Naive B cell (primary cell): ENCODE measurements around the gene STK11IP. TPM values are rescaled to one million over a fixed set of nuclear protein-coding genes. Genes with fewer than 3 reads are reported as not detected.

ENCODE experiments used
- ATAC-seq, 2 donors: fragments of 150-1000 bp; cut with Tn5 transposase; 2 replicates each; pipeline ENCODE4 v1.10.0; 2021; ENCODE audit warnings: low read depth in 2 of 2, mild to moderate bottlenecking in 2 of 2, moderate library complexity in 2 of 2
- DNase-seq: peaks from one replicate; pipeline ENCODE4 v3.0.0; 2022
- H3K27ac Mint-ChIP-seq, 6 donors: one replicate each; pipeline ENCODE4 v1.8.0; 2020 to 2022; ENCODE audit warnings: mild to moderate bottlenecking in 6 of 6, mixed read lengths in 6 of 6, moderate library complexity in 5 of 6, inconsistent platforms in 2 of 6
- H3K27me3 Mint-ChIP-seq, 3 donors: one replicate each; pipeline ENCODE4 v1.8.0; 2021 to 2022; ENCODE audit warnings: mixed read lengths in 3 of 3, mild to moderate bottlenecking in 1 of 3
- H3K36me3 Mint-ChIP-seq, 2 donors: one replicate each; pipeline ENCODE4 v1.8.0; 2020 to 2022; ENCODE audit warnings: mixed read lengths in 2 of 2, inconsistent platforms in 1 of 2, mild to moderate bottlenecking in 1 of 2
- H3K4me1 Mint-ChIP-seq, 3 donors: one replicate each; pipeline ENCODE4 v1.8.0; 2020 to 2022; ENCODE audit warnings: mixed read lengths in 3 of 3, inconsistent platforms in 1 of 3, mild to moderate bottlenecking in 1 of 3, moderate library complexity in 1 of 3
- H3K4me3 Mint-ChIP-seq, 8 donors: one replicate each; pipeline ENCODE4 v1.8.0; 2020 to 2022; ENCODE audit warnings: mild to moderate bottlenecking in 8 of 8, mixed read lengths in 8 of 8, moderate library complexity in 8 of 8, inconsistent platforms in 2 of 8
- H3K9me3 Mint-ChIP-seq, 7 donors: one replicate each; pipeline ENCODE4 v1.8.0; 2020 to 2022; ENCODE audit warnings: mixed read lengths in 7 of 7, mild to moderate bottlenecking in 5 of 7, inconsistent platforms in 2 of 7, moderate library complexity in 1 of 7
- polyA plus RNA-seq, 6 donors: library from polyadenylated mRNA; unstranded; fragments of 300-500 nt; fragmentation: Illumina TruSeq; gene quantifications; one replicate each; pipeline ENCODE4 v1.2.3, GENCODE V29; 2021; ENCODE audit warnings: low read depth in 6 of 6

STK11IP gene
- polyA plus RNA-seq = 10 to 100 TPM; 11.5 to 16.0 (median 13.5) TPM

- ATAC-seq (peak; percentile 92 to 93), DNase-seq (peak; percentile 91)
- Mint-ChIP-seq H3K9me3 (peaks cover 0 to 5% (median 0%) of the 10 kb centered on the region in 7 donors), H3K4me1 (peaks cover 9 to 24% (median 23%) of the 10 kb centered on the region in 3 donors), H3K27me3 (peaks cover 6 to 29% (median 15%) of the 10 kb centered on the region in 3 donors), H3K36me3 (peaks cover 5 to 22% of the 10 kb centered on the region in 2 donors), H3K4me3 (peak within 1 kb of the TSS; percentile 93 to 99 (median 98)), H3K27ac (peak within 1 kb of the TSS; percentile 95 to 99 (median 98))
These were observed at the start of gene STK11IP for GRCh38 chr2:219597552-219598307. STK11IP (plus strand) TSS chr2:219597857; CDS start chr2:219598120, 263 bp downstream.

DNA sequence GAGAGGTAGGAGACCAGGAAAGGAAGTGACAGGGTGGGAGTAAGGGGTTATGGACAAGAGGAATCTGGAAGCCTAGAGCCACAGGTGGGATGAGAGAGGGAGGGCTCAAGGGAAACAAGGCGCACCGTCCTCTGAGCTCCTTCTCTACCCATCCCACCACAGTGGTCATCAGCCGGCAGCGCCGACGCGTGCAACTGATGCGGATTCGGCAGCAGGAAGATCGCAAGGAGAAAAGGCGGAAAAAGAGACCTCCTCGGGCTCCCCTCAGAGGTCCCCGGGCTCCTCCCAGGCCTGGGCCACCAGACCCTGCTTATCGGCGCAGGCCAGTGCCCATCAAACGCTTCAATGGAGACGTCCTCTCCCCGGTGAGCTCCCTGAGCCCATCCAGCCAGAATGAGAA is 48.7 kb upstream of the STK11IP start:
- Mint-ChIP-seq H3K4me1 (peaks cover 21 to 23% (median 23%) of the 10 kb centered on the region in 3 donors), H3K27ac (peak overlapping the region in 1 of 6 donors; percentile 7), H3K36me3 (peaks cover 0 to 7% of the 10 kb centered on the region in 2 donors), H3K4me3 (peak overlapping the region in 1 of 8 donors; percentile 43), H3K9me3 (peaks cover 0 to 10% (median 0%) of the 10 kb centered on the region in 7 donors), H3K27me3 (peaks cover 43 to 89% (median 88%) of the 10 kb centered on the region in 3 donors)
- DNase-seq (no peak), ATAC-seq (no peak)

DNA sequence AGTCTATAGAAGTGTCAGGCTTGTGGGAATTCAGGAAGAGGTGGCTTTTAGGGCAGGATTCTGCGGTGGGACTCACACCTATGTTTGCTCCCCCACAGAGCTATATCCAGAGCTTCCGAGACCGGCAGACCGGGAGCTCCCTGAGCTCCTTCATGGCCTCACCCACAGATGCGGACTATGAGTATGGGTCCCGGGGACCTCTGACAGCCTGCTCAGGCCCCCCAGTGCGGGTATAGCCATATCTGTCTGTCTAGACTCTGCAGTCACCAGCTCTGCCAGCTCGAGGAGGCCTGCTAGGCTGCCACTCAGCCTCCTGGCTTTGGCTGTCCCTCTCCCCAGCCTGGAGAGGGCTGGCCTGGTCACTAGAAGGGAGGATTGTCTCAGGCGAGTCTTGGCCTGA is 48.0 kb upstream of the STK11IP start:
- H3K27me3 Mint-ChIP-seq = peaks cover 47 to 91% (median 89%) of the 10 kb centered on the region in 3 donors
- ATAC-seq (no peak), DNase-seq (no peak)
- no peak overlapping the region for H3K27ac Mint-ChIP-seq
- peaks cover 15 to 20% (median 17%) of the 10 kb centered on the region in 3 donors for H3K4me1 Mint-ChIP-seq
- H3K36me3 Mint-ChIP-seq = peaks cover 0 to 7% of the 10 kb centered on the region in 2 donors
- peaks cover 0 to 10% (median 0%) of the 10 kb centered on the region in 7 donors for H3K9me3 Mint-ChIP-seq
- no peak overlapping the region for H3K4me3 Mint-ChIP-seq

DNA sequence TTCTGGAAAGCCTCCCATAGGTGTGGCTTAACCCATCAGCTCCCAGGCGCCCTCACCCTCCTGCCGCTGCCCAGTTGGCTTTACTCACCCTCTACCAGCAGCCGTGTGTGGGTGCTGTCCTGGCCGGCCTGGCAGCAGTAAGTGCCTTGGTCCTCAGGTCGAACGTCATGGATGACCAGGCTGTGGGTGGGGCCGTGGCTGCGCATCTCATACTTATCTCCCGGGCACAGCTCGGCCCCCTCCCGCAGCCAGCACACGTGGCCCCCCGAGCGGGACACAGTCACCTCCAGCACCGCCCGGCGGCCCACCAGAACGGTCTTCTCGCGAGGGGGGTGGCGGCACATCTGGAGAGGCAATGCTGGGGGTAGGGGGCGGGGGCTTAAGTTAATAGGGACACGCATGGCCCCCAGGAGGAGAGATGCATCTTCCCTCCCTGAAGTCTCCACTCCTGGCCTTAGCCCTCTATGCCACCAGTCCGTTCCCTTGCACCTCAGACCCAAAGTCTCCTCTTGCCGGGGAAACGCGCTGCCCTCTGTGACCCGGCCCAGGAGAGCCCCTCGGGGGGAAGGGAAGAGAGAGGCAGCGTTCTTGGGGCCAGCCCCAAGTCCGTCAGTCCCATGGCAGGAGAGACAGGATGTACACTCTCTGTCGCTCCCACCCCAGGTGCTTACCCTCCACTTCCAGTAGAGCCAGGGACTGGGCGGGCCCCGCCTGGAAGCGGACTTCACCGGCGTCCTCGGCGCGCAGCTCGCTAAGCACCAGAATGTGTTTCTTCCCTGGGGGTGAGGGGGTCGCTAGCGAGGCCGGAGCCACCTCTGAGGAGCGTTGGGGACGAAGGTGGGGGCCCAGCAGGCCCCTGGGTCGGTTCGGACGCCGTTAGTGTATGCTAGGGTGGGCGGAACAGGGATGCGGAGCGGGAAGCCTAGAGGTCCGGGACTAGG is 45.9 kb upstream of the STK11IP start:
- peaks cover 0 to 5% (median 0%) of the 10 kb centered on the region in 7 donors for H3K9me3 Mint-ChIP-seq
- peak overlapping the region in 3 of 6 donors; percentile 56 to 90 (median 65) for H3K27ac Mint-ChIP-seq
- DNase-seq = no peak

GRCh38 chr2:219552382-219553167 is 45.1 kb upstream of the STK11IP start:
- peak; percentile 94 to 98 for ATAC-seq
- Mint-ChIP-seq H3K9me3 (peaks cover 0 to 5% (median 0%) of the 10 kb centered on the region in 7 donors), H3K4me3 (peak overlapping the region; percentile 69 to 87 (median 79)), H3K36me3 (no peaks in the 10 kb centered on the region), H3K27ac (peak overlapping the region in 1 of 6 donors; percentile 56), H3K27me3 (peaks cover 28 to 87% (median 82%) of the 10 kb centered on the region in 3 donors), H3K4me1 (peaks cover 11 to 13% (median 12%) of the 10 kb centered on the region in 3 donors)
- DNase-seq = peak; percentile 68

More for the DNA sequence above, 45.9 kb upstream of the STK11IP start:
- ATAC-seq = peak; percentile 4 to 11
- H3K27me3 Mint-ChIP-seq = peaks cover 34 to 89% (median 86%) of the 10 kb centered on the region in 3 donors
- H3K4me1 Mint-ChIP-seq = peaks cover 11 to 13% (median 12%) of the 10 kb centered on the region in 3 donors
- peak overlapping the region; percentile 69 to 87 (median 80) for H3K4me3 Mint-ChIP-seq
- H3K36me3 Mint-ChIP-seq = peaks cover 0 to 7% of the 10 kb centered on the region in 2 donors

DNA sequence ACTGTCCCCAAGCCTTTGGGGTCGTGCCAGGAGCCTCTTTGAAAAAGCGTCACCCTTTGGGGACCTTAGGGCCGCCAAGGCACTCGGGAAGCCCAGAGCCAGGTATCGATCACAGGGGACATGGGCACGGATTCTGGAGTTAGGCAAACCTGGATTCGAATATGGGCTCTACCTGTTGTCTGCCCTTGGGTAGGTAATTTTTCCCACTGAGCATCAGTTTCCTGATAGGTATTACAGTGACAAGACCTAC is 44.6 kb upstream of the STK11IP start:
- ATAC-seq = no peak
- DNase-seq = no peak
- Mint-ChIP-seq H3K4me3 (peak overlapping the region in 7 of 8 donors; percentile 31 to 77 (median 63)), H3K27ac (peak overlapping the region in 1 of 6 donors; percentile 22), H3K4me1 (peaks cover 11 to 13% (median 12%) of the 10 kb centered on the region in 3 donors), H3K9me3 (peaks cover 0 to 5% (median 0%) of the 10 kb centered on the region in 7 donors), H3K36me3 (no peaks in the 10 kb centered on the region), H3K27me3 (peaks cover 27 to 86% (median 77%) of the 10 kb centered on the region in 3 donors)

DNA sequence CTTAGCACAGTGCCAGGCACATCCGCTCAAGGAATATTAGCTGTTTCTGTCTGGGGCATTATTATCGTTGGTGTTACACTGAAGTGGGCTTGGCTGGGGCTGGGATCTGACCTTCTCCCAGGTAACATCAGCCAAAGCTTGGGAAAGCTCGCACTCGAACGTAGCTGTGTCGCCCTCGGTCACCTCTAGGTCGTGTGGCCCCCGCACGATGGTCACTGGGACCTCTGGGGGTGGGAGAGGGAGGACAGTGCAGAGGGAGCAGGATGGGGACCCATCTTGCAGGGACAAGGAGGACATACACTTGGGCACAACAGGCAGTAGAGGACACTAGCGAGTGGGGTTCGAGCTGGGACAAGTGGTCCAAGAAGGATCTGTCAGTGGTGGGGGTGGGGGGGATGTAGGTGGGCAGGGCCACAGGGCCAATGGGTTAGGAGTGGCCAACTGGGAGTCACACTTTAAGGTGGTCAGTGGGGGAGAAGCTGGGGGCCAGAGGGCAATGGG is 44.1 kb upstream of the STK11IP start:
- H3K4me1 Mint-ChIP-seq = peaks cover 9 to 13% (median 11%) of the 10 kb centered on the region in 3 donors
- H3K4me3 Mint-ChIP-seq = peak overlapping the region; percentile 16 to 77 (median 58)
- ATAC-seq (no peak), DNase-seq (no peak)
- peaks cover 22 to 86% (median 74%) of the 10 kb centered on the region in 3 donors for H3K27me3 Mint-ChIP-seq
- H3K9me3 Mint-ChIP-seq = peaks cover 0 to 5% (median 0%) of the 10 kb centered on the region in 7 donors
- H3K27ac Mint-ChIP-seq = no peak overlapping the region
- H3K36me3 Mint-ChIP-seq = no peaks in the 10 kb centered on the region

DNA sequence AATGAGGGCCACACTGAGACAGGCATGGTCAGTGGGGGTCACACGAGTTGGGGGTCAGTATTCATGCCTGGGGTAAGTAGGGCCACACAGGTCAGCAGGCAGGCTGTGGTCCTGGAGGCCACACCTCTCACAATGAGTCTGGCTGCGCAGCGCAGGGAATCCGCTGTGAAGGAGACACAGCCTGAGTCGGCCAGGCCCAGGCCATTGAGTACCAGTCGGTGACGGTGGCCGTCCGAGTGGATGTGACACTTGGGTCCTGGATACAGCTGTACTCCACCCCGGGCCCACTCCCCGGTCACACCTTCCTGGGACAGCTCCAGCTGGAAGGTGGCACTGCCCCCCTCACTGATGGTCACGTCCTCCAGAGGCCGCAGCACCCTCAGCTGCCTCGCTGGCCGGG is 43.3 kb upstream of the STK11IP start:
- no peaks in the 10 kb centered on the region for H3K36me3 Mint-ChIP-seq
- H3K4me1 Mint-ChIP-seq = peaks cover 9 to 13% (median 11%) of the 10 kb centered on the region in 3 donors
- H3K9me3 Mint-ChIP-seq = peaks cover 0 to 5% (median 0%) of the 10 kb centered on the region in 7 donors
- H3K27ac Mint-ChIP-seq = peak overlapping the region in 1 of 6 donors; percentile 44
- ATAC-seq (no peak), DNase-seq (no peak)
- H3K27me3 Mint-ChIP-seq = peaks cover 21 to 86% (median 74%) of the 10 kb centered on the region in 3 donors
- peak overlapping the region in 1 of 8 donors; percentile 57 for H3K4me3 Mint-ChIP-seq

DNA sequence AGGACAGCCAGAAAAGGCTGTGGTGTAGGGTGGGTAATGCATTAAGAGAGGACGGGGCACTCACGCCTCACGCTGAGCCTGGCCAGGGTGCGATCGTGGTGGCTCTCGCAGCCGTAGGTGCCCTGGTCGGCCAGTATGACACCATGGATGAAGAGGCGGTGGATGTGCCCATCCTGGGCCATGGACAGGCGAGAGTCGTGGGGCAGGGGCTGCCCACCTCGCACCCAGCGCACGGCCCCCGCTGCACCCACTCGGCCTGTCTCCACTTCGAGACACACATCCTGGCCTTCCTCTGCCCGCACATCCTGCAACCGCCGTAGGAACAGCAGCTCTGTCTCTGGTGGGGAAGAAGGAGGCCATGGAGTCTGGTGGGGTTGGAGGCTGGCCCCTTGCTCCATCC is 41.7 kb upstream of the STK11IP start:
- peaks cover 9 to 10% (median 9%) of the 10 kb centered on the region in 3 donors for H3K4me1 Mint-ChIP-seq
- no peaks in the 10 kb centered on the region for H3K36me3 Mint-ChIP-seq
- no peak for ATAC-seq
- H3K4me3 Mint-ChIP-seq = no peak overlapping the region
- peaks cover 0 to 5% (median 0%) of the 10 kb centered on the region in 7 donors for H3K9me3 Mint-ChIP-seq
- no peak overlapping the region for H3K27ac Mint-ChIP-seq
- no peak for DNase-seq
- H3K27me3 Mint-ChIP-seq = peaks cover 24 to 78% (median 68%) of the 10 kb centered on the region in 3 donors

- Mint-ChIP-seq H3K9me3 (peaks cover 0 to 5% (median 0%) of the 10 kb centered on the region in 7 donors), H3K4me1 (peaks cover 8 to 9% (median 9%) of the 10 kb centered on the region in 3 donors), H3K4me3 (no peak overlapping the region), H3K36me3 (no peaks in the 10 kb centered on the region), H3K27me3 (peaks cover 21 to 74% (median 68%) of the 10 kb centered on the region in 3 donors), H3K27ac (no peak overlapping the region)
- DNase-seq (no peak), ATAC-seq (no peak)
These were observed 41.2 kb upstream of the STK11IP start for GRCh38 chr2:219556413-219556812.

- no peak for DNase-seq
- Mint-ChIP-seq H3K4me1 (peaks cover 0 to 4% (median 3%) of the 10 kb centered on the region in 3 donors), H3K9me3 (peaks cover 0 to 5% (median 0%) of the 10 kb centered on the region in 7 donors), H3K27ac (no peak overlapping the region), H3K4me3 (no peak overlapping the region), H3K27me3 (peaks cover 21 to 69% (median 66%) of the 10 kb centered on the region in 3 donors), H3K36me3 (no peaks in the 10 kb centered on the region)
- no peak for ATAC-seq
These were observed 40.3 kb upstream of the STK11IP start for GRCh38 chr2:219557320-219557719.
